ENCODE results near the gene AP3D1. TPM values are rescaled to one million over a fixed set of nuclear protein-coding genes. Genes with fewer than 3 reads are reported as not detected.

AP3D1 gene
- total and polyA plus RNA-seq, 4 donors, result 21.7 to 79.8 (median 59.6) TPM

GRCh38 chr19:2181633-2181997 is 30.2 kb upstream of the AP3D1 start:
- peaks cover 0 to 21% (median 1%) of the 10 kb centered on the region in 4 donors for H3K36me3 ChIP-seq (ENCODE audit: control insufficient read depth in 4 of 4, insufficient read depth in 3 of 4, low read depth in 1 of 4, low read length in 3 of 4)
- no peaks in the 10 kb centered on the region for H3K9me3 ChIP-seq (ENCODE audit: control insufficient read depth in 4 of 4, low read length in 3 of 4)
- H3K4me1 ChIP-seq (ENCODE audit: control insufficient read depth in 4 of 4, insufficient read depth in 4 of 4, low read length in 3 of 4), result peaks cover 0 to under 1% (median 0%) of the 10 kb centered on the region in 4 donors
- TF ChIP-seq EGR1 (IDR thresholded peaks at IDR 0.05; ENCODE audit: low read depth in 2 of 2) (no peak), HNF4G (IDR thresholded peaks at IDR 0.05) (no peak), MAX (IDR thresholded peaks at IDR 0.05) (no peak), REST (IDR thresholded peaks at IDR 0.05) (no peak), RXRA (IDR thresholded peaks at IDR 0.05) (no peak), ATF3 (IDR thresholded peaks at IDR 0.05) (no peak), NR2F2 (IDR thresholded peaks at IDR 0.05) (no peak), JUND (IDR thresholded peaks at IDR 0.05) (no peak), ZBTB33 (IDR thresholded peaks at IDR 0.05) (no peak), CTCF (IDR thresholded peaks at IDR 0.05; ENCODE audit: low read depth, low read length, missing input control) (no peak), YY1 (IDR thresholded peaks at IDR 0.05) (no peak), SP1 (IDR thresholded peaks at IDR 0.05) (no peak), GABPA (IDR thresholded peaks at IDR 0.05 in 1 of 2, conservative IDR thresholded peaks at IDR 0.05 in 1 of 2) (no peak), RAD21 (IDR thresholded peaks at IDR 0.05) (no peak), FOXA2 (IDR thresholded peaks at IDR 0.05) (no peak), HNF4A (conservative IDR thresholded peaks at IDR 0.05) (no peak), TAF1 (conservative IDR thresholded peaks at IDR 0.05) (no peak), FOXA1 (IDR thresholded peaks at IDR 0.05) (no peak)
- 94% methylated on average over 9 of the region's 9 CpGs for WGBS
- DNase-seq (ENCODE audit: low spot score), result no peak
- H3K27me3 ChIP-seq (ENCODE audit: control insufficient read depth in 4 of 4, insufficient read depth in 4 of 4, low read length in 3 of 4), result no peaks in the 10 kb centered on the region
- no peak overlapping the region for H3K27ac ChIP-seq (ENCODE audit: low read depth in 1 of 2, low read length in 2 of 2)
- no peak overlapping the region for H3K9ac ChIP-seq (ENCODE audit: low read depth in 1 of 2, low read length in 2 of 2)
- H3K4me3 ChIP-seq (ENCODE audit: low read depth in 1 of 3, low read length in 3 of 3), result no peak overlapping the region
